Dendritic cell treated with granulocyte-macrophage colony-stimulating factor and Interleukin-4, amounts not matched to agents 40 ng/mL and 50 ng/mL, for 4 days (primary cell): ENCODE measurements around the gene VWCE.

Experiments
- H3K27ac Mint-ChIP-seq: one replicate; pipeline ENCODE4 v1.8.0; 2022; ENCODE audit warnings: mild to moderate bottlenecking, mixed read lengths
- H3K27me3 Mint-ChIP-seq: one replicate; pipeline ENCODE4 v1.8.0; 2022; ENCODE audit warnings: mild to moderate bottlenecking, mixed read lengths
- H3K36me3 Mint-ChIP-seq: one replicate; pipeline ENCODE4 v1.8.0; 2022; ENCODE audit warnings: low read depth, mixed read lengths
- H3K4me1 Mint-ChIP-seq: one replicate; pipeline ENCODE4 v1.8.0; 2022; ENCODE audit warnings: low read depth, mixed read lengths
- H3K4me3 Mint-ChIP-seq: one replicate; pipeline ENCODE4 v1.8.0; 2022; ENCODE audit warnings: mild to moderate bottlenecking, moderate library complexity, mixed read lengths
- H3K9me3 Mint-ChIP-seq: one replicate; pipeline ENCODE4 v1.8.0; 2022; ENCODE audit warnings: mixed read lengths
- intact Hi-C: fragments of 100-400 bp; cut with micrococcal nuclease; formaldehyde crosslinking; loops from one replicate; pipeline ENCODE4 v1.15.0; 2022

The VWCE gene

DNA sequence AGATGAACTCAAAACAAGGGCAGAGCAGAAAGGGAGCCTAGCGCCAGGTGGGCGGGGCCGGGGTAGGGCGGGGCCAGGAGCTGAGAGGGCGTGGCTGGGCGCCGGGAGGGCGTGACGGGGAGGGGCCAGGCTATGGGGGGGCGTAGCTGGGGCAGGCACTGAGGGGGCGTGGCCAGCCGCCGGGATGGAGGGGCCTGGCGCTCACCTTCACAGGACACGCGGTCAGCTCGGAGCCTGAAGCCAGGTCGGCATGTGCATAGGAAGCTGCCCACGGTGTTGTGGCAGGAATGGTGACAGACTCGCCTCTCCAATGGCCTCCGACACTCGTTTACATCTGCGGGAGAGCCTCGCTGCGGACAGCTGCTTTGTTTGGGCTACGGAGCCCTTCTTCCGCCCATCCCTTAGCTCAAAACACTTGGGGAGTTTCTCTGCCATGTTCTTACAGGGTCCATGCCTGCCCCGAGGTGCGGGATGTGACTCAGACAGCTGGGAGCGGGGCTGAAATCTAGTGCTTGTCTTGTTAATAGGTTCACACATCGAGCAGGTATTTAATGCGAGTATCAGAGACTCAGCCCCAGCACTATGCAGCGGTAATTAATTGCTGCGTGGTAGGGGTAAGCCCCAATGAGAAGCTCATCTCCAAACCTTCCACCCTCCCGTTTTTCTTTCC, 13.4 kb downstream of the VWCE start:
- no peak overlapping the region for H3K27ac Mint-ChIP-seq
- intact Hi-C loops, result no loop called here
- H3K27me3 Mint-ChIP-seq, result peaks cover 16% of the 10 kb centered on the region
- no peaks in the 10 kb centered on the region for H3K9me3 Mint-ChIP-seq
- H3K36me3 Mint-ChIP-seq, result no peaks in the 10 kb centered on the region
- no peak overlapping the region for H3K4me3 Mint-ChIP-seq
- H3K4me1 Mint-ChIP-seq, result peaks cover 5% of the 10 kb centered on the region

DNA sequence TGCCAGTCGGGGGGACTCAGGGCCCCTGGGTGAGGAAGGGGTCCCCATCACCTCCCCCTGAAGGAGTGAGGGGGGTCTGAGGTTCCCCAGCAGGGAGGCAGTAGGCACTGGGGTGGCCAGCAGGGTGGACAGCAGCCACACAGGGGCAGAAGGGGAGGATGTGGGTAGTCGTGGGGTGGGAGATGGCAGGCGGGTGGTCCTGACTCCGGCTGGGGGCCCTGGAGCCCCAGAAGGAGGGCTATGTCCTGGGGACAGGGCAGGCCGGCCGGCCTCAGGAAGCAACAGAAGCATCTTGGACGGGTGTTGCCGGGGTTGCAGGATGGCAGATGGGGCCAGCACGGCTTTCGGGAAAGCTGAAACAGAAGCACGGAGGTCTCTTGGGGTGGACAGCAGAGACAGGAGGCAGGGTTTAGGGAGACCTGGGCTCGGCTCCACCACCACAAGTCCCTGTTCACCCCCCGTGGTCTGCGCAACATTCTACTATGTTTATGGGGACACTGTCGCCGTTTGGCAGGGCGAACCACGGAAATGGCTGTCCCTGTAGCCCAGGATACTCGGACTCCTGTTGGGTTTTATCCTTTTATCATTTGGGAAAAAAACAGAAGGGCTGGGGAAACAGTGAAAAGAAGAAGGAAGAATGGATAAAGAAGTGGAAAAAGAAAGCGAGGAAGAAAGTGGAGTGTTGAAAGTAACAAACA, 14.1 kb downstream of the VWCE start:
- intact Hi-C loops, result no loop called here
- H3K4me3 Mint-ChIP-seq, result no peak overlapping the region
- peaks cover 5% of the 10 kb centered on the region for H3K4me1 Mint-ChIP-seq
- H3K9me3 Mint-ChIP-seq, result no peaks in the 10 kb centered on the region
- no peaks in the 10 kb centered on the region for H3K36me3 Mint-ChIP-seq
- peaks cover 18% of the 10 kb centered on the region for H3K27me3 Mint-ChIP-seq
- no peak overlapping the region for H3K27ac Mint-ChIP-seq

DNA sequence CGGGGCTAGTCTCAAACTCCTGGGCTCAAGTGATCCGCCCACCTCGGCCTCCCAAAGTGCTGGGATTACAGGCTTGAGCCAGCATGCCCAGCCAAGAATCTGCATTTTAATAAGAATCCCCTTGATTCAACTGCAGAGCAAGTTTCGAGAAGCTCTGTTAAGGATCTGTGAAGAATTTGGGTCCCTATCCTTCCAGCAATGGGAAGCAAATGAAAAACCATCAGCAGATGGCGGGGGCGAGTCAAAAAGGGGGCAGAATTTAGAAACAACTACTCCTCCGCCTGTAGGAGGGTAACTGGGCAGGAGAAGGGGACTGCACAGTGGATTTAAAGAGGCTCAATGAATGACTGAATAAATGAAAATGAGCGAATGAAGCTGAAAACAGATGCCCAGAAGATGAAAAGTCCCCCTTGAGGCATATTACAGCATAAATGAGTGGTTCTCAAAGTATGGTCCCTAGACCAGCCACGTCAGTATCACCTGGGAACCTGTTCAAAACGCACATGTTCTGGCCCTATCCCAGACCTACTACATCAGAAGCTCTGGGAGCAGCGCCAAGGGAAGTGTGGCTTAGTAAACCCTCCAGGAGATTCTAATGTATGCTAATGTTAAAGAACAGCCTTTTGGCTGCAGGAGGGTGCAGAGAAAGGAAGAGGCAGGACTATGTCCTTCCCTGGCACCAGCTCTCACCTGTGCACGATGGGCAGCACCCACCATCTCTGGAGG, 15.0 kb downstream of the VWCE start:
- Mint-ChIP-seq H3K27me3 (peaks cover 17% of the 10 kb centered on the region), H3K36me3 (no peaks in the 10 kb centered on the region), H3K4me1 (peaks cover 5% of the 10 kb centered on the region), H3K4me3 (no peak overlapping the region), H3K9me3 (no peaks in the 10 kb centered on the region), H3K27ac (no peak overlapping the region)
- intact Hi-C loops, result no loop called here

DNA sequence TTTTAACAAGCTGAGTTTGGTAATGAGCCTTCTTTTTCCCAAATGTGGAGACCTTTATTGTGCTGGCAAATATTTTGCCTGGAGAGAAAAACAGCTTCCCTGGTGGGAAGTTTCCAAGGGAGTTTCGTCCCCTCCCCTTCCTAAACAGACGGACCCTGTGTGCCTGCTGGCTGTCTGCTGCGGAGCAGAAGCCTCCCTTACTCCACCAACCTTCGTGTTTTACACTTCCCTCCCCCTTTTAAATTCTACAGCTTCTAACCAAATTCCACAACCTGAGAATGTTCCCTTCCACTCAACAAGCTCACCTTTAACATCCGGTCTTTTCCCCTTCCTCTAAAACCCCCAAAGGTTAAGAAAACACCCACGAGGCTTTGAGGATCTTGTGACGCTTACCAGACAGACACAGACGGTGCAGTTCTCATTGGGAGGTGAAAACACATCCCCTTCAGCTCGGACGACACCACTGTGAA, 17.1 kb downstream of the VWCE start:
- Mint-ChIP-seq H3K27ac (no peak overlapping the region), H3K27me3 (peaks cover 14% of the 10 kb centered on the region), H3K4me3 (no peak overlapping the region), H3K9me3 (no peaks in the 10 kb centered on the region), H3K36me3 (no peaks in the 10 kb centered on the region), H3K4me1 (peaks cover 5% of the 10 kb centered on the region)
- intact Hi-C loops, result no loop called here

DNA sequence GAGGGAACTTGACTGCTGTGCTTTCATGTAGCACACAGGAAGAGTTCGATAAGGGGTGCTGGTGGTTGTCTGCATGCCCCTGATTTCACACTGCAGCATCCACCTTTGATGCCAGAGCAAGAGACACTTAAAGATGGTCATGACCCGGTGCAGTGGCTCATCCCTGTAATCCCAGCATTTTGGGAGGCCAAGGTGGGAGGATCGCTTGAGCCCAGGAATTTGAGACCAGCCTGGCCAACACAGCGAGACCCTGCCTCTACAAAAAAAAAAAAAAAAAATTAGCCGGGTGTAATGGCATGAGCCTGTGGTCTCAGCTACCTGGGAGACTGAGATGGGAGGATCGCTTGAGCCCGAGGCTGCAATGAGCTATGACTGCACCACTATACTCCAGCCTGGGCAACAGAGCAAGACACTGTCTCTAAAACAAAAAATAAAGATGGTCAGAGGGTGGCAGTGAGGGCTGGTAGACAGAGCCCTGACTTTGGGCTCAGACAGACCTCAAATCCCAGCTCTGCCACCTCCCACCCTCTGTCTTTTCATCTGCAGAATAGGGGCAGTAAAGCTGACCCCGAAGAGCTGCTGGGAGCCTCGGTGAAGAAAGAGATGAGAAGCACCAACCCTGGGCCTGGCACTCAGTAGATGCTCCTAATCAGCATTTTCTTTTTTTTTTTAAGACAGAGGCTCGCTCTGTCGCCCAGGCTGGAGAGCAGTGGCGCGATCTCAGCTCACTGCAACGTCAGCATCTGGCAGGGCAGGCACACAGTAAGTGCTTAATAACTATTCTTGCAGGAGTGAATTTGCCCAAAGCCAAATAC, 17.7 kb downstream of the VWCE start:
- Mint-ChIP-seq H3K36me3 (no peaks in the 10 kb centered on the region), H3K4me1 (peaks cover 5% of the 10 kb centered on the region), H3K4me3 (no peak overlapping the region), H3K27me3 (peaks cover 12% of the 10 kb centered on the region), H3K27ac (no peak overlapping the region), H3K9me3 (no peaks in the 10 kb centered on the region)
- intact Hi-C loops, result no loop called here

DNA sequence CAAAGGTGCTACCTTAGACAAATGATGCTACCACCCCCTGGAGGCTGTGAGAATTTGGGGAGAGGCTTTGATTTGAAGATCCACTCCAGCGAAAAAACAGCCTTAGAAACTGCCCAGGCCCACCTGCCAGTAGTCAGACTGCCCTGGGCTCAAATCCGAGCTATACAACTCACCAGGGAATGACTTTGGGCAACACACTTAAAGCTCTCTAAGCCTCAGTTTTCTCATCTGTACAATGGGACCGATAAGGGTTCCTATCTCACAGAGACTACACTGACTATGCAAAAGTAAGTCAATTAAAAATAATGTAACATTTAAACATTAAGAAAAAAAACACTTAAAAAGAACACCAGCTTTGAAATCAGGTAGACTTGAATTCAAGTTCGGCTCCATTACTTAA, 19.9 kb downstream of the VWCE start:
- Mint-ChIP-seq H3K4me1 (no peaks in the 10 kb centered on the region), H3K36me3 (no peaks in the 10 kb centered on the region), H3K9me3 (no peaks in the 10 kb centered on the region), H3K4me3 (no peak overlapping the region), H3K27me3 (peaks cover 6% of the 10 kb centered on the region), H3K27ac (no peak overlapping the region)
- intact Hi-C loops, result no loop called here

DNA sequence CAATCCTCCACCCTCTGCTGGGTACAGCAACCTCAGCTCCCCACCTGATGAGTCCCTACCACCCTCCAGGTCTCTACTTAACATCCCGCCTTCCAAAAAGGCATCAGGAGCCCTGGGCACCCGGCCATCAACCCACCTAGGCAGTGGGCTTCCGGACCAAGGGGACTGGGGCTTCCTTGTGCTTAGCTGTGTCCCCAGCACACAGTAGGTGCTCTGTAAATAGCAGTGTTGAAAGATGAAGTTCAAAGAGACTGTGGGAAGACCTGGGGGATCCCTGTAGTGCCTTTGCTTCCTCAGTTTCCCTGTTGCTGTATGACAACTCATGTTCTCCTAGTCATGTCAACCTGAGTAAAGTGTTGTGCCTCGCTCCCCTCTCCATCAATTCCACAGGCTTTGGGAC, 21.0 kb downstream of the VWCE start:
- intact Hi-C loops, result no loop called here
- H3K4me1 Mint-ChIP-seq, result no peaks in the 10 kb centered on the region
- H3K36me3 Mint-ChIP-seq, result no peaks in the 10 kb centered on the region
- no peak overlapping the region for H3K4me3 Mint-ChIP-seq
- no peaks in the 10 kb centered on the region for H3K9me3 Mint-ChIP-seq
- H3K27me3 Mint-ChIP-seq, result peaks cover 6% of the 10 kb centered on the region
- no peak overlapping the region for H3K27ac Mint-ChIP-seq

DNA sequence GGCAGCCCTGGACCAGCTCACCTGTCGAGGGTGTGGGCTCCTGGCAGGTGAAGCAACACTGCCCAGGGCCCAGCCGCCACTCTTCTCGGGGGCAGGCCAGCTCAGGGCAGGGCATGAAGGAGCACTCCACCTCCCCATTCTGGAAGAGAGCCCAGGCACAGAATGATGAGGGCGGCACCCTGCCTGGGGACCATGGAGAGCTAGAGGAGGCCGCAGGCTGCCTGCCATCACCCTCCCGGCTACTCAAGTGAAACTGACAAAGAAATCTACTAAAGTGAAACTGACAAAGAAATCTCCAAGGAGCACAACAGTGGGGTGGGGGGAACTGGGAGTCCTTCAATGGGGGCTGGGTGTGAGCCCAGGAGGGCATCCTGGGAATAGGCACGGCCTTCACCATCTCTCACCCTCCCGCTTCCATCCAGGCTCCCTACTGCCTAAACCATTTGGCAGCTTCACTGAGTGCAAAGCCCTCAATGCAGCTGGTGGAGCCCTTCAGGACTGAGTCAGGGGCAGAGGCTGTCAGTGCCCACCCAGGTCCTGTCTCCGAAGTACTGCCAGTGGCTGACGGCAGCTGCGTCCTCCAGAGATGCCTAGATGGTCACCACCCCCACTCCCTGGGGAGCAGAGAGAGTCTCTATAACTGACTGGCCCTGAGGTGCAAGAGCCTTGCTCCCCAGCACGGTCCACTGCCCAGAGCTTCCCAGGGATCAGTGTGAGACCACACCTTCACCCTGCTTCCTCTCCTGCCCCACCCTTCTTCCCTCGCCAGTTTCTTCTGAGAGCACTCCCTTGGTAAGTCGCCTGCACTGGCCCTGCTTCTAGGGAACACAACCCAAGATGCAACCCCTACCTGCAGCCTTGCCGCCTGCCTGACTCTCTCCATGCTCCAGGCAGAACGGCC, 21.7 kb downstream of the VWCE start:
- H3K4me3 Mint-ChIP-seq, result no peak overlapping the region
- no peaks in the 10 kb centered on the region for H3K4me1 Mint-ChIP-seq
- H3K9me3 Mint-ChIP-seq, result no peaks in the 10 kb centered on the region
- no peaks in the 10 kb centered on the region for H3K36me3 Mint-ChIP-seq
- peaks cover 7% of the 10 kb centered on the region for H3K27me3 Mint-ChIP-seq
- intact Hi-C loops, result no loop called here
- no peak overlapping the region for H3K27ac Mint-ChIP-seq

DNA sequence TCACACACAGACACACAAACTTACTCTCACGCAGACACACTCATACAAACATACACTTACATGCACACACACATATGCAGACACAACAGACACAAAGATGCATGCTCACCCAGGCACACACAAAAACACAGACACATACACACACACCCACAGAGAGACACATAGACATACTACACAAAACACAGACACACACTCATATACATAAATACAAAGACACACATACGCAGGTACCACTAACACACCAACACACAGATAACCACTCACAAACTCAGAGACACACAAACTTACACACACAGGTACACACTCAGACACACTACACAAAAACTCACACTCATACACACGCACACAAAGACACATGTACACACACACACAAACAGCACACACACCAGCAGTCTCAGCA, 22.4 kb downstream of the VWCE start:
- intact Hi-C loops, result no loop called here
- Mint-ChIP-seq H3K4me1 (no peaks in the 10 kb centered on the region), H3K36me3 (no peaks in the 10 kb centered on the region), H3K27ac (no peak overlapping the region), H3K4me3 (no peak overlapping the region), H3K9me3 (no peaks in the 10 kb centered on the region), H3K27me3 (peaks cover 4% of the 10 kb centered on the region)

DNA sequence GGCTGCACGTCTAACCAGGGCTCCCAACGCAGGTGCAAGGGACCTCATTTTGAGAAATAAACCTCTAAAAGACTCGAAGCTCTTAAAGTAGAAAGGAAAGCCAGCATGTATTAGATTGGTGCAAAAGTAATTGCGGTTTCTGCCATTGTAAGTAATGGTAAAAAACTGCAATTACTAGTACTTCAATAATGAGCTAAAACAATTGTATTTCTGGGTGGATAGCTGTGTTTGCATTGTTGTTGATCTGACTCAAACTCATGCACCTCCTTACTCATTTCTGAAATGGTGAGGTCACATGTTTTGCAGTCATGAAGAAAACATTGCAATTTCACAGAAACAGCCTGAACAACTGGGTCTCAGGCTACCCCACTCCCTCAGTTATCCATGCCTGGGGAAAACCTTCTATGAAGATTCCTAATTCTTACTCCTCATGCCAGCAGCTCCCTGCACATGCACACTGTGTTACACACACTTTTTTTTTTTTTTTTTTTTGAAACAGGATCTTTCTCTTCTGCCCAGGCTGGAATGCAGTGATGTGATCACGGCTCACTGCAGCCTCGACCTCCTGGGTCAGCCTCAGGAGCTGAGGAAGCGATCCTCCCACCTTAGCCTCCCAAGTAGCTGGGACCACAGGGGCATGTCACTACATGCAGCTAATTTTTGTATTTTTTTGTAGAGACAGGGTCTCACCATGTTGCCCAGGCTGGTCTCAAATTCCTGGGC, 24.6 kb downstream of the VWCE start:
- Mint-ChIP-seq H3K27me3 (peaks cover 1% of the 10 kb centered on the region), H3K36me3 (no peaks in the 10 kb centered on the region), H3K9me3 (no peaks in the 10 kb centered on the region), H3K4me3 (no peak overlapping the region), H3K4me1 (no peaks in the 10 kb centered on the region), H3K27ac (no peak overlapping the region)
- intact Hi-C loops, result no loop called here

DNA sequence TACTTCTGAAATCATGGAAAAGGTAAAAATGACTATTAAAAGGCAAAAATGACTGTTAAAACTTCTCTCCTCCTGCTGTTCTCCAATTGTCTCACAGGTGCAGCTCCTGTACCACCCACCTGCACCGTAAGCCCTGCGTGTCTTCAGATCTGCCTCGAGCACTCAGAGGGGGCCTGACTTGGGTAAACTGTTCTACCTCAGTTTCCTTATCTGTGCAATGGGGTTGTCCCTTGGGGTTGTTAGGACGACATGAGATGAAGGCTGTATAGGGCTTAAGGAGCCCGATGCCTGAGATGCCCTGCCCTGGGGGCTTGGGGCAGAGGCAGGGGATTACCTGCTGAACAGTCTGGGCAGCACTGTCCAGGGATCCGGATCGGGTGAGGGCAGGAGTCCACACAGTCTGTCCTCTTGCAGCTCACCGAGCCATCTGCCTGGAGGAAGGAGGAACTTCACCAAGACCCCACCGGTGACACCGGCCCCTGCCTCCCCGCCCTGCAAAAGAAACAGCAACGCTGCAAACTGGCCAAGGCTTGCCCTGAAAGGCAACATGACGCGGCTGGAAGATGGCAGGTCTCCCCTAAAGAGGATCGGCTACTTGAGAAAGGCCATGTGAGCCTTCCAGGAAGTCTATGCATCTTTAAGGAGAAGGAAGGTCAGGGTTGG, 26.4 kb downstream of the VWCE start:
- Mint-ChIP-seq H3K4me3 (no peak overlapping the region), H3K27me3 (peaks cover 1% of the 10 kb centered on the region), H3K4me1 (no peaks in the 10 kb centered on the region), H3K9me3 (no peaks in the 10 kb centered on the region), H3K36me3 (no peaks in the 10 kb centered on the region), H3K27ac (no peak overlapping the region)
- intact Hi-C loops, result no loop called here

DNA sequence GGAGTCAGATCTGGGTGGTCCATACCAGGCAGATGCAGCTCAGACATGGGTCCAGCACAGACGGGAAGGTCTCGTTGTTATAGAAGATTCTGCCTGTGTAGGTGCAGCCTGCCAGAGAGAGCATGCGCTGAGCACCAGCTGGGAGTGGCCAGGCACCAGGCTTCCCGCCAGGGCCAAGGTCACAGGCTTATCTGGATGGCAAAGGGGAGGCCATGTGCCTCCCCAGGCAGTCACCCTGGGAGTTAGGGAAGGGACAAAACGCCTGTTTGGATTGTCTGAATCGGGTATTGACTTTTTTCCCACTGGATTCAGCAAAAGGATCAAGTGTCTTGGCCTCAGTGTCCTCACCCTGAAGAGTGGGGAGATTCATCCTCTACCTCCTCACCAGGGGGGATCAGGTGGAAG, 27.7 kb downstream of the VWCE start:
- H3K36me3 Mint-ChIP-seq, result no peaks in the 10 kb centered on the region
- no peaks in the 10 kb centered on the region for H3K4me1 Mint-ChIP-seq
- intact Hi-C loops, result no loop called here
- no peak overlapping the region for H3K4me3 Mint-ChIP-seq
- H3K9me3 Mint-ChIP-seq, result no peaks in the 10 kb centered on the region
- H3K27me3 Mint-ChIP-seq, result peaks cover 1% of the 10 kb centered on the region
- no peak overlapping the region for H3K27ac Mint-ChIP-seq
